ENCODE measurements around the gene OPRD1.
A peak's percentile ranks its signal among the peaks of the same experiment; 100 is the strongest.
"Not testable (repeated sequence)": the region's sequence is repeated elsewhere in the genome, so short reads cannot be mapped to it uniquely, and the experiment has no call there.

Gene OPRD1

DNA sequence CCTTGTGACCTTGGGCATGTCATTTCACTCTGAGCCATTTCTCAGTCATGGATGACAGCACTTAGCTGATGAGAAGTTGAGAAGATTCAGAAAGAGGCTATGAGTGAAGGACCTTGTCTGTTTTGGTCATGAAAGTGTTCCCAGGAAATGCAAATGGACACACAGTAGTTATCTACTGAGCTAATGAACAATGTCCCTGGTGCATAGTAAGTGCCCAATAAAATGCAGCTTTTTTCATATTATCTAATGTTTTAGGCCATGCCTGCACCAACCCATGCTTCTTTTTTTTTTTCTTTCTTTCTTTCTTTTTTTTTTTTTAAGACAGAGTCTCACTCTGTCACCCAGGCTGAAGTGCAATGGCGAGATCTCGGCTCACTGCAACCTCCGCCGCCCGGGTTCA is 58.0 kb downstream of the OPRD1 start:
- CTCF ChIA-PET: no interaction called here
- TF ChIP-seq FOXK2 (IDR thresholded peaks at IDR 0.05) (no peak), TARDBP (IDR thresholded peaks at IDR 0.05) (no peak), NFRKB (IDR thresholded peaks at IDR 0.05) (no peak), L3MBTL2 (conservative IDR thresholded peaks at IDR 0.05) (no peak), CTBP1 (IDR thresholded peaks at IDR 0.05; ENCODE audit: borderline replicate concordance) (no peak)

DNA sequence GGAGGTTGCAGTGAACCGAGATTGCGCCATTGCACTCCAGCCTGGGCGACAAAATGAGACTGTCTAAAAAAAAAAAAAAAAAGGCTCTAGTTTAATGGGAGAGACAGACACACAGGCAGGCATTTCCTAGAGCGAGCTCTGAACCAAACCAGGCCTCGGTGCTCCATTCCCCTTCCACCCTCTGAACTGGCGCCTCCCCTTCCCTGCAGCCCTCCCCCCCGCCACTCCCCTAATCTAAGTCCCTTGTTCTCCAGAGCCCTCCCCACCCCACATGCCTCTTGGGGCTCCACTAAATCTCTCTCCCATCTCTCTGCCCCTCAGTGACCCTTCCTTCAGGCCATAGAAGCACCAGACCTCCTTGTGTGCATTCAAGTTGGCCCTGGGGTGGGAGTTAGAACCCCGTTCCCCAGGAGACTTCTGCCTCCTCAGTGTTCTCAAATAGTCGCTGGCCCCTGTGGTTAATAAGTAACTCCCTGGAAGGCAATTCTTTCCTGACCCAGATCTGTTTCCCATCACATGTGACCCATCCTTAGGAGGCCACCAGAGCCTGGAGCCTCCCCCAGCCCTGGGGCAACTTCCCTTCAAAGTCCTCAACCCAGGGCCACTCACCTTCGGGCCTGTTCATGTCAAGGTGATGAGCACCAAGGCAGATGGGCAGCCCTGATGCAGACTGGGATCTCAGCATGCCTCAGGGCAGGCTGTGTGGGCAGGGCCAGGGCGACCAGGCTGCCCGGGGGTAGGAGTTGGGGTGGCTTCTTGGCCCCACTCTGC is 59.8 kb downstream of the OPRD1 start:
- no peak for DNase-seq (ENCODE audit: extremely low spot score)
- no peak for TF ChIP-seq CTBP1 (IDR thresholded peaks at IDR 0.05; ENCODE audit: borderline replicate concordance)
- TF ChIP-seq, protein P1, sequence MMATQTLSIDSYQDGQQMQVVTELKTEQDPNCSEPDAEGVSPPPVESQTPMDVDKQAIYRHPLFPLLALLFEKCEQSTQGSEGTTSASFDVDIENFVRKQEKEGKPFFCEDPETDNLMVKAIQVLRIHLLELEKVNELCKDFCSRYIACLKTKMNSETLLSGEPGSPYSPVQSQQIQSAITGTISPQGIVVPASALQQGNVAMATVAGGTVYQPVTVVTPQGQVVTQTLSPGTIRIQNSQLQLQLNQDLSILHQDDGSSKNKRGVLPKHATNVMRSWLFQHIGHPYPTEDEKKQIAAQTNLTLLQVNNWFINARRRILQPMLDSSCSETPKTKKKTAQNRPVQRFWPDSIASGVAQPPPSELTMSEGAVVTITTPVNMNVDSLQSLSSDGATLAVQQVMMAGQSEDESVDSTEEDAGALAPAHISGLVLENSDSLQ (IDR thresholded peaks at IDR 0.05): no peak
- TF ChIP-seq FOXA1 (IDR thresholded peaks at IDR 0.05): no peak
- TF ChIP-seq SUZ12 (IDR thresholded peaks at IDR 0.05): no peak
- no peak for TF ChIP-seq FOXK2 (IDR thresholded peaks at IDR 0.05)
- no peak for TF ChIP-seq ELF4 (IDR thresholded peaks at IDR 0.05)
- TF ChIP-seq NFRKB (IDR thresholded peaks at IDR 0.05): no peak
- no peak for TF ChIP-seq BHLHE40 (IDR thresholded peaks at IDR 0.05; ENCODE audit: borderline replicate concordance)
- TF ChIP-seq SP1 (IDR thresholded peaks at IDR 0.05): no peak
- no peak for TF ChIP-seq TARDBP (IDR thresholded peaks at IDR 0.05)
- no peak for TF ChIP-seq L3MBTL2 (conservative IDR thresholded peaks at IDR 0.05)
- TF ChIP-seq ZNF384 (IDR thresholded peaks at IDR 0.05): no peak
- no peak for TF ChIP-seq ARNT (IDR thresholded peaks at IDR 0.05)
- no peak for TF ChIP-seq HDGF (IDR thresholded peaks at IDR 0.05; ENCODE audit: borderline replicate concordance)
- no peak for TF ChIP-seq LEF1 (IDR thresholded peaks at IDR 0.05; ENCODE audit: borderline replicate concordance)
- no peak for TF ChIP-seq FOXM1 (IDR thresholded peaks at IDR 0.05; ENCODE audit: borderline replicate concordance)
- ChIA-PET POLR2A (no interaction called here), CTCF (no interaction called here)

More for the DNA sequence above, 58.0 kb downstream of the OPRD1 start:
- POLR2A ChIA-PET: no interaction called here
- DNase-seq (ENCODE audit: extremely low spot score): no peak

DNA sequence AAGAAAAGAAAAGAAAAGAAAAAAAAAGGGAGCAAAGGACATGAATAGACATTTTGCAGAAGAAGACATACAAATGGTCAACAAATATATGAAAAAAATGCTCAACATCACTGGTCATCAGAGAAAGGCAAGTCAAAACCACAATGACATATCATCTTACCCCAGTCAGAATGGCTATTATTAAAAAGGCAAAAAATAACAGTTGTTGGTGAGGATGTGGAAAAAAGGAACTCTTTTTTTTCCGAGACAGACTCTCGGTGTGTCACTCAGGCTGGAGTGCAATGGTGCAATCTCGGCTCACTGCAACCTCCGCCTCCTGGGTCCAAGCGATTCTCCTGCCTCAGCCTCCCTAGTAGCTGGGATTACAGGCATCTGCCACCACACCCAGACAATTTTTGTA is 63.2 kb downstream of the OPRD1 start:
- DNase-seq (ENCODE audit: extremely low spot score); POLR2A ChIA-PET: not testable (repeated sequence)
- CTCF ChIA-PET: interaction anchor here (1.2 kb wide), 2 partner anchors 47 to 93 kb away, joined by 3 read pairs; no protein-coding TSS in a partner anchor

DNA sequence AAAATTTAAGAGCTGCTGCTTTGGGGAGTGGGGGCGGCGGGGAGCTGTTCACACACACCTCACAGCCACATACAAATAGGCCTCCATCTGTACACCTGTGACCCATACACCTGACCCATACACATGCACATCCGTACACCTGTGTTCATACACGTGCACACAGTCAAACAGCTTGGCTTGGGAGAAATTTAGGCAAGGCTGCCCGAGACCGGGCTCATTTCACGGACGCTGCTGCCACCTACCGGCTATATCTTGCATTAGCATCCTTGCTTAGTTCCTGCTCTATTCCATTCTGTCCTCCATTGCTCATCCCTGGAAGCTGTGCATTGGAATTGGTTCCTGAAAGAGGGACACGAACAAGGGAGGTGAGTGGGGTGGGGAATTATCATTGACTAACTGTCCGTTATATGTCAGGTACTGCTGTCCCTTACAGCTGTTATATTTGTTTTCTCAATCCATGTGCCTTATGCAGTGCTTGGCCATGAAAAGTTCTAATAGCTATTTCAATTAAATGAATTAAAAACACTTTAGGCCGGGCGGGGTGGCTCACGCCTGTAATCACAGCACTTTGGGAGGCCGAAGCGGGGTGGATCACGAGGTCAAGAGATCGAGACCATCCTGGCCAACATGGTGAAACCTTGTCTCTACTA is 65.3 kb downstream of the OPRD1 start:
- CTCF ChIA-PET: interaction anchor here (0.6 to 2.8 kb wide), 30 partner anchors 9 to 518 kb away, joined by 3 to 33 read pairs (median 4); partner anchors contain the start of genes RNU11, TAF12 and YTHDF2
- POLR2A ChIA-PET: interaction anchor here (0.6 to 2.4 kb wide), 10 partner anchors 9 to 296 kb away, joined by 3 to 21 read pairs (median 4); partner anchors contain the start of genes RNU11, TAF12 and YTHDF2
- DNase-seq (ENCODE audit: extremely low spot score): peak; percentile 92
- no peak for TF ChIP-seq LEF1 (IDR thresholded peaks at IDR 0.05; ENCODE audit: borderline replicate concordance)

DNA sequence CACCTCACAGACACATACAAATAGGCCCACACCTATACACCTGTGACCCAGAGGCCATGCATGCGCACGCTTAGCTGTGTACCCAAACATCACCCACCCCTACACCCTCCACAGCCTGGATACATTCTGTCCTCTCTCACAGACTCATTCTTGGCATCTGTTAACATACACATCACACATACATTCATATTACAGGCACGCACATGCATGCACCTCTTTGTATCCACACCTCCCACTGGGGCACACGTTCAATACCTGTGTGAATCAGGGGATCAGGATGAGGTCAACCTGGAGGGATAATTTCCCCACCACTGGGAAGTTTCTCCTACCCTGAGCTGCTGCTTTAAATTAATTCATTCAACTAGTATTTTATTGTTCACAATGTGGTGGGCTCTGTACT is 66.8 kb downstream of the OPRD1 start:
- CTCF ChIA-PET: interaction anchor here (0.6 to 4.2 kb wide), 5 partner anchors 94 to 324 kb away, joined by 3 to 73 read pairs (median 7); no protein-coding TSS in a partner anchor
- POLR2A ChIA-PET: interaction anchor here (1.0 kb wide), 1 partner anchor 230 kb away, joined by 4 read pairs; the partner anchor contains the start of gene RNU11
- DNase-seq (ENCODE audit: extremely low spot score): no peak
- TF ChIP-seq ZNF384 (IDR thresholded peaks at IDR 0.05) (no peak), LEF1 (IDR thresholded peaks at IDR 0.05; ENCODE audit: borderline replicate concordance) (no peak), FOXK2 (IDR thresholded peaks at IDR 0.05) (no peak), NFRKB (IDR thresholded peaks at IDR 0.05) (no peak), TARDBP (IDR thresholded peaks at IDR 0.05) (no peak)

DNA sequence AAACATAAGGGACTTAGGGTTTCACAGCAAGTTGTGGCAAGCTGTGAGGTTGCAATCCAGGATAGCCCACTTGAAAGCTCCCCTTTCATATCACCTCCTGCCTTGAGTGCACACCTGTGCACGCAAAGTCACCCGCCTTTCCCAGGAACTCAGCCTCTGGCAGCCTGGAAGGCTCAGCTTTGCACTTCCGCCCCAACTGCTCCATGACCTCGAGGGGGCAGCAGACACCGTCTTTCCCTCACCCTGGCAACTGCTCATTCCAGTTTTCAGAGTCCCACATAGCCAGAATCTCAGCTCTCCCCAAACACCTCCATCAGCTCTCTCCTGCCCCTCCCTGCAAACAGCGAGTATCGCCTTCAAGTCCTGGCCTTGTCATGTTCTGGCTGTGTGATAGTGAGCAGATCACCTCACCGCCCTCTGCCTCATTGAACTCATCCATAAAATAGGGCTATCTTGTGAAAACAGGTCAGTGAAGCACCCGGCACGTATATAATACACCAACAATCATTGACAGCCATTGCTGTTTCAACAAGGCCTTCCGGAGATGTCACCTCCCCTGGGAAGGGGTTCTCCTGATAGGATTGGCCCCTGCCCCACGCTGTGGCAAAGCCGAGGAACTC is 70.1 kb downstream of the OPRD1 start:
- CTCF ChIA-PET: interaction anchor here (0.6 to 4.2 kb wide), 17 partner anchors 36 to 338 kb away, joined by 3 to 73 read pairs (median 4); no protein-coding TSS in a partner anchor
- peak; percentile 94 for DNase-seq (ENCODE audit: extremely low spot score)
- TF ChIP-seq ZNF384 (IDR thresholded peaks at IDR 0.05): no peak
- no peak for TF ChIP-seq FOXA1 (IDR thresholded peaks at IDR 0.05)
- TF ChIP-seq HDGF (IDR thresholded peaks at IDR 0.05; ENCODE audit: borderline replicate concordance): 0 out of 2 replicates have a peak, but pooled peaks have one; percentile 68
- no peak for TF ChIP-seq LEF1 (IDR thresholded peaks at IDR 0.05; ENCODE audit: borderline replicate concordance)
- TF ChIP-seq FOXM1 (IDR thresholded peaks at IDR 0.05; ENCODE audit: borderline replicate concordance): no peak
- no peak; the same call in 1 of the 2 replicates for TF ChIP-seq CTBP1 (IDR thresholded peaks at IDR 0.05; ENCODE audit: borderline replicate concordance)
- TF ChIP-seq NFRKB (IDR thresholded peaks at IDR 0.05): no peak
- TF ChIP-seq TARDBP (IDR thresholded peaks at IDR 0.05): no peak
- POLR2A ChIA-PET: interaction anchor here (0.6 to 1.5 kb wide), 6 partner anchors 9 to 529 kb away, joined by 3 to 5 read pairs (median 3); partner anchors contain the start of gene SRSF4

DNA sequence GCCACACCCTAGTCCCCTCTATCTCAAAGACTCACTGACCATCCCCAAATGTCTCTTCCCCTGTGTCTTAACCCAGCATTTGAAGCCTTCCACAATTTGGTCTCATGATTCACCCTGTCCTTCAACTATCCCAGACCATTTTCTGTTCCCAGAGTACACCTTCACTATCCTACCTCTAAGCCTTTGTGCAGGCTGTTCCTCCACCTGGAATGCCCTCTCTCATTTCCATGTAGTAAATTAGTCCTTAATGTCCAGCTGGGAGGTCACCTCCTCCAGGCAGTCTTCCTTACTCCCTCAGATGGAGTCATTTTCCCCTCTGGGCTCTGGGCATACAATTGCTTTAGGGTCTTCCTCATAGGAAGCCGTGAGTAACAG is 71.3 kb downstream of the OPRD1 start:
- no peak for TF ChIP-seq FOXA1 (IDR thresholded peaks at IDR 0.05)
- TF ChIP-seq FOXK2 (IDR thresholded peaks at IDR 0.05): no peak
- no peak for TF ChIP-seq TARDBP (IDR thresholded peaks at IDR 0.05)
- no peak for TF ChIP-seq LEF1 (IDR thresholded peaks at IDR 0.05; ENCODE audit: borderline replicate concordance)
- TF ChIP-seq ELF4 (IDR thresholded peaks at IDR 0.05): no peak
- no peak for TF ChIP-seq SUZ12 (IDR thresholded peaks at IDR 0.05)
- TF ChIP-seq NFRKB (IDR thresholded peaks at IDR 0.05): no peak
- TF ChIP-seq, protein P1 (IDR thresholded peaks at IDR 0.05): no peak
- no peak for TF ChIP-seq L3MBTL2 (conservative IDR thresholded peaks at IDR 0.05)
- TF ChIP-seq CTBP1 (IDR thresholded peaks at IDR 0.05; ENCODE audit: borderline replicate concordance): no peak
- no peak for TF ChIP-seq FOXM1 (IDR thresholded peaks at IDR 0.05; ENCODE audit: borderline replicate concordance)
- TF ChIP-seq ZNF384 (IDR thresholded peaks at IDR 0.05): no peak
- no peak for TF ChIP-seq SP1 (IDR thresholded peaks at IDR 0.05)
- no peak for TF ChIP-seq ARNT (IDR thresholded peaks at IDR 0.05)
- TF ChIP-seq BHLHE40 (IDR thresholded peaks at IDR 0.05; ENCODE audit: borderline replicate concordance): no peak
- no peak for TF ChIP-seq HDGF (IDR thresholded peaks at IDR 0.05; ENCODE audit: borderline replicate concordance)
- CTCF ChIA-PET: interaction anchor here (1.5 to 2.1 kb wide), 3 partner anchors 34 to 314 kb away, joined by 3 to 36 read pairs (median 6); no protein-coding TSS in a partner anchor

More for the DNA sequence above, 71.3 kb downstream of the OPRD1 start:
- POLR2A ChIA-PET: interaction anchor here (1.1 to 1.2 kb wide), 2 partner anchors 31 to 297 kb away, joined by 3 to 4 read pairs; partner anchors contain the start of gene EPB41
- DNase-seq (ENCODE audit: extremely low spot score): no peak

All from HEK293T (cell line).